Mucosa of descending colon (tissue), 3 donors: ENCODE results near the gene SH2D1A. TPM values are rescaled to one million over a fixed set of nuclear protein-coding genes. Genes with fewer than 3 reads are reported as not detected.
"Not testable (repeated sequence)": the region's sequence is repeated elsewhere in the genome, so short reads cannot be mapped to it uniquely, and the experiment has no call there.

Experiments
- ATAC-seq: fragments of 200-7000 bp; cut with Tn5 transposase; one replicate; pipeline ENCODE4 v1.9.1; 2020; ENCODE audit warnings: mild to moderate bottlenecking, moderate library complexity
- DNase-seq, 3 donors: peaks; one replicate each; pipeline ENCODE4 v3.0.0-alpha.2; 2020
- H3K36me3 ChIP-seq: fragments of 200-600 bp; one replicate; pipeline ENCODE4 v1.8.0; 2021; ENCODE audit warnings: low read depth, mild to moderate bottlenecking
- H3K4me1 ChIP-seq: fragments of 200-600 bp; one replicate; pipeline ENCODE4 v1.8.0; 2021; ENCODE audit warnings: low read depth, mild to moderate bottlenecking
- H3K4me3 ChIP-seq: fragments of 200-600 bp; one replicate; pipeline ENCODE4 v1.8.0; 2021; ENCODE audit warnings: mild to moderate bottlenecking
- H3K9me3 ChIP-seq: fragments of 200-600 bp; one replicate; pipeline ENCODE4 v1.8.0; 2021; ENCODE audit warnings: mild to moderate bottlenecking
- CTCF ChIP-seq: fragments of 200-600 bp; IDR thresholded peaks from one replicate; pipeline ENCODE4 v1.8.0; 2022; ENCODE audit warnings: antibody characterized with exemption, mild to moderate bottlenecking
- intact Hi-C, 2 donors: fragments of 100-400 bp; cut with DNase I in 1 of 2; cut with micrococcal nuclease in 1 of 2; formaldehyde crosslinking; loops; one replicate each; pipeline versions ENCODE4 v1.11.0 to v1.11.1; 2022; cut with DNase I, micrococcal nuclease
- long read RNA-seq, 2 donors: library from polyadenylated mRNA; unstranded; transcript quantifications; one replicate each; pipeline ENCODE4 v2.0.0, GENCODE V29; 2019 to 2021
- total RNA-seq, 3 donors: library from RNA; stranded (reverse); fragmentation: NEBNext Ultra II Directional in 2 of 3; extraction: Animal tissue kit (Norgen Biotek cat#: 25700) in 2 of 3; gene quantifications; one replicate each; pipeline versions ENCODE4 v1.2.1 to v1.2.4, GENCODE V29; 2021 to 2023
- donor health status: DM: no; HTN: no; CAD: no; lungs with moderate emphysema.
- donor health status: DM: no; HTN: no; CAD: no.
- donor health status: DM: no; HTN: yes; CAD: no.

Gene SH2D1A
- total RNA-seq = under 1 TPM; 0.32 to 0.75 (median 0.55) TPM
- long read RNA-seq, donor 1 = 0 reads
- long read RNA-seq, donor 2 = 0 reads

GRCh38 chrX:124346117-124346876, at the start of gene SH2D1A:
Gene SH2D1A, plus strand, starts transcription at chrX:124346563. Its CDS starts 80 bp downstream, at chrX:124346643.
- intact Hi-C loops = no loop called here
- ATAC-seq (peak; percentile 62), DNase-seq (peak in 1 of 3 donors; percentile 8)
- no peak within 1 kb of the TSS for H3K4me3 ChIP-seq
- no peaks in the 10 kb centered on the region for H3K36me3 ChIP-seq
- H3K9me3 ChIP-seq = no peaks in the 10 kb centered on the region
- TF ChIP-seq CTCF = no peak
- no peaks in the 10 kb centered on the region for H3K4me1 ChIP-seq

DNA sequence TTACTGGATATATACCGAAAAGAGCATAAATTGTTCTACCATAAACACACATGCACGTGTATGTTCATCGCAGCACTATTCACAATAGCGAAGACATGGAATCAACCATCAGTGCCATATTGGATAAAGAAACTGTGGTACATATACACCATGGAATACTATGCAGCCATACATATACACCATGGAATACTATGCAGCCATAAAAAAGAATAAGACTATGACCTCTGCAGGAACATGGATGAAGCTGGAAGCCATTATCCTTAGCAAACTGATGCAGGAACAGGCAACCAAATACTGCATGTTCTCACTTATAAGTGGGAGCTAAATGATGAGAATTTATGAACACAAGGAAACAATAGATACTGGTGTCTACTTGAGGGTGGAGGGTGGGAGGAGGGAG, 47.0 kb upstream of the SH2D1A start:
- ATAC-seq, intact Hi-C loops, H3K4me1 ChIP-seq, H3K9me3 ChIP-seq, H3K36me3 ChIP-seq, DNase-seq, H3K4me3 ChIP-seq: not testable (repeated sequence)

DNA sequence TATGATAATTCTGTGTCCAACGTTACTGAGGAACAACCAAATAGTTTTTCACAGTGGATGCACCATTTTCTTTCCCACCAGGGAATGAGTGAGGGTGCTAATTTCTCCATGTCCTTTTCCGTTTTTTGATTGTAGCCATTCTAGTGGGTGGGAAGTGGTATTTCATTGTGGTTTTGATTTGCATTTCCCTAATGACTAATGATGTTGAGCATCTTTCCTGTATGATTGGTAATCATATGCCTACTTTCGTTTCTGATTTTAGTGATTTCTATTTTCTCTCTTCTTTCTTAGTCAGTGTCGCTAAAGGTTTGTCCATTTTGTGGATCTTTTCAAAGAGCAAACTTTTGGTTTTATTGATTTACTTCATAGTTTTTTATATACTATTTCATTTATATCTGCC, 46.0 kb upstream of the SH2D1A start:
- DNase-seq (no peak), ATAC-seq (no peak)
- Histone ChIP-seq H3K4me1 (no peaks in the 10 kb centered on the region), H3K4me3 (no peak overlapping the region), H3K9me3 (no peaks in the 10 kb centered on the region), H3K36me3 (no peaks in the 10 kb centered on the region)
- TF ChIP-seq CTCF = no peak
- intact Hi-C loops = no loop called here

- no peak for ATAC-seq
- intact Hi-C loops = no loop called here
- DNase-seq = no peak
Measured at GRCh38 chrX:124307253-124307907, 39.0 kb upstream of the SH2D1A start.

GRCh38 chrX:124325732-124326131, 20.6 kb upstream of the SH2D1A start:
- DNase-seq (no peak), ATAC-seq (no peak)
- Histone ChIP-seq H3K9me3 (no peaks in the 10 kb centered on the region), H3K36me3 (no peaks in the 10 kb centered on the region), H3K4me3 (no peak overlapping the region), H3K4me1 (no peaks in the 10 kb centered on the region)
- intact Hi-C loops = no loop called here
- no peak for TF ChIP-seq CTCF

More at GRCh38 chrX:124307253-124307907, 39.0 kb upstream of the SH2D1A start:
- Histone ChIP-seq H3K9me3 (no peaks in the 10 kb centered on the region), H3K4me3 (no peak overlapping the region), H3K36me3 (no peaks in the 10 kb centered on the region), H3K4me1 (no peaks in the 10 kb centered on the region)
- TF ChIP-seq CTCF = no peak

DNA sequence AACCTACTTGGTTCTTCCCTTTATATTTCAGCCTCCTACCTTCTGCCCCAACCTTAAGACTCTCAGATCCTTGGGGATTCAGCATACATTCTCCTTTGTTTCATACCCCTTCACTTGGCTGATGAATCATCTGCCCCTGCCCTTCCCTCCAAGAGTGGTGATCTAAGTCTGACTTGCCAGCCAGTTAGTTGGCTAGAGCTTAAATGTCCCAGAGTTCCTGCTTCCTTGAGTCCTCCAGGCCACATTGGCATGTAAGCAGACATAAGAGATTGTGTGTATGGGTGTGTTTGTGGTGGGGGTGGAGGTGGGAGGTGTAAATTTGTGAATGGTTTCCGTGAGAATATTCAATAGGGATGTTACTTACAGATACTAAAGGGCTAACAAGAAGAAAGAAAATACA, 17.6 kb upstream of the SH2D1A start:
- DNase-seq (no peak), ATAC-seq (no peak)
- no peak for TF ChIP-seq CTCF
- H3K4me3 ChIP-seq = no peak overlapping the region
- no peaks in the 10 kb centered on the region for H3K36me3 ChIP-seq
- H3K9me3 ChIP-seq = no peaks in the 10 kb centered on the region
- H3K4me1 ChIP-seq = no peaks in the 10 kb centered on the region
- intact Hi-C loops = no loop called here
